ENCODE measurements around the gene CAMK2B. TPM values are rescaled to one million over a fixed set of nuclear protein-coding genes. Genes with fewer than 3 reads are reported as not detected.

The CAMK2B gene
- total RNA-seq, 1 donor from 2014 or later: 0.58 TPM

- ChIA-PET POLR2A (no interaction called here), CTCF (interaction anchor here (0.7 kb wide), 1 partner anchor 16 kb away, joined by 3 read pairs; no protein-coding TSS in a partner anchor)
- peaks cover 58% of the 10 kb centered on the region for H3K36me3 Mint-ChIP-seq (ENCODE audit: low read depth)
Measured at GRCh38 chr7:44212581-44213184, 112.7 kb downstream of the CAMK2B start.

GRCh38 chr7:44212018-44212417 lies 113.4 kb downstream of the CAMK2B start:
- intact Hi-C loops (cut with micrococcal nuclease): no loop called here
- no peak for DNase-seq
- CTCF ChIA-PET: no interaction called here

More at GRCh38 chr7:44212581-44213184, 112.7 kb downstream of the CAMK2B start:
- Mint-ChIP-seq H3K4me3 (no peak overlapping the region), H3K4me1 (peaks cover 10% of the 10 kb centered on the region), H3K27ac (no peak overlapping the region), H3K27me3 (no peaks in the 10 kb centered on the region), H3K9me3 (no peaks in the 10 kb centered on the region)
- ATAC-seq (ENCODE audit: low read depth): no peak
- peak; percentile 8 for DNase-seq
- TF ChIP-seq CTCF (IDR thresholded peaks at IDR 0.05): no peak
- intact Hi-C loops (cut with micrococcal nuclease): no loop called here

GRCh38 chr7:44211126-44211675 lies 114.2 kb downstream of the CAMK2B start:
- Mint-ChIP-seq H3K4me1 (peaks cover 10% of the 10 kb centered on the region), H3K36me3 (ENCODE audit: low read depth) (peaks cover 70% of the 10 kb centered on the region), H3K4me3 (no peak overlapping the region), H3K27ac (no peak overlapping the region), H3K27me3 (no peaks in the 10 kb centered on the region), H3K9me3 (no peaks in the 10 kb centered on the region)
- ATAC-seq (ENCODE audit: low read depth): no peak
- peak; percentile 6 for DNase-seq
- no peak for TF ChIP-seq CTCF (IDR thresholded peaks at IDR 0.05)
- POLR2A ChIA-PET: no interaction called here
- CTCF ChIA-PET: no interaction called here
- intact Hi-C loops (cut with micrococcal nuclease): no loop called here

More at GRCh38 chr7:44212018-44212417, 113.4 kb downstream of the CAMK2B start:
- Mint-ChIP-seq H3K27me3 (no peaks in the 10 kb centered on the region), H3K36me3 (ENCODE audit: low read depth) (peaks cover 63% of the 10 kb centered on the region), H3K27ac (no peak overlapping the region), H3K4me3 (no peak overlapping the region), H3K4me1 (peaks cover 10% of the 10 kb centered on the region), H3K9me3 (no peaks in the 10 kb centered on the region)
- POLR2A ChIA-PET: no interaction called here
- no peak for TF ChIP-seq CTCF (IDR thresholded peaks at IDR 0.05)
- no peak for ATAC-seq (ENCODE audit: low read depth)

GRCh38 chr7:44210107-44210506 lies 115.3 kb downstream of the CAMK2B start:
- no peak overlapping the region for H3K27ac Mint-ChIP-seq
- no peaks in the 10 kb centered on the region for H3K9me3 Mint-ChIP-seq
- peaks cover 81% of the 10 kb centered on the region for H3K36me3 Mint-ChIP-seq (ENCODE audit: low read depth)
- intact Hi-C loops (cut with micrococcal nuclease): no loop called here
- H3K4me1 Mint-ChIP-seq: peaks cover 10% of the 10 kb centered on the region
- no peaks in the 10 kb centered on the region for H3K27me3 Mint-ChIP-seq
- ChIA-PET CTCF (no interaction called here), POLR2A (interaction anchor here (0.7 kb wide), 1 partner anchor 167 kb away, joined by 3 read pairs; no protein-coding TSS in a partner anchor)
- H3K4me3 Mint-ChIP-seq: no peak overlapping the region
- ATAC-seq (ENCODE audit: low read depth): no peak
- TF ChIP-seq CTCF (IDR thresholded peaks at IDR 0.05): no peak
- peak; percentile 2 for DNase-seq

GRCh38 chr7:44208085-44208484 lies 117.3 kb downstream of the CAMK2B start:
- DNase-seq: no peak
- Mint-ChIP-seq H3K9me3 (no peaks in the 10 kb centered on the region), H3K4me3 (no peak overlapping the region), H3K27me3 (no peaks in the 10 kb centered on the region), H3K36me3 (ENCODE audit: low read depth) (peaks cover 90% of the 10 kb centered on the region), H3K4me1 (peaks cover 4% of the 10 kb centered on the region), H3K27ac (no peak overlapping the region)
- POLR2A ChIA-PET: no interaction called here
- CTCF ChIA-PET: no interaction called here
- intact Hi-C loops (cut with micrococcal nuclease): no loop called here
- ATAC-seq (ENCODE audit: low read depth): no peak
- no peak for TF ChIP-seq CTCF (IDR thresholded peaks at IDR 0.05)

Data from activated B cell treated with CpG ODN at 0.5 μM for 24 hours (primary cell).